Uterus (tissue), 2 donors: ENCODE data around the gene SKI.

Experiments used
- POLR2A ChIP-seq, 2 donors: fragments of 450-650 bp; IDR thresholded peaks; one replicate each; pipeline ENCODE4 v1.6.1; 2016; ENCODE audit warnings: antibody characterized with exemption in 2 of 2, mild to moderate bottlenecking in 1 of 2, moderate library complexity in 1 of 2
- TF ChIP-seq, protein P1 (sequence below), 4 experiments: fragments of 200-600 bp in 2 of 4; fragments of 450-650 bp in 2 of 4; sonication (generic) in 2 of 4; IDR thresholded peaks; one replicate each; pipeline ENCODE4 v1.5.1; 2016 to 2019; ENCODE audit warnings: antibody characterized with exemption in 4 of 4, mild to moderate bottlenecking in 2 of 4, moderate library complexity in 1 of 4

DNA sequence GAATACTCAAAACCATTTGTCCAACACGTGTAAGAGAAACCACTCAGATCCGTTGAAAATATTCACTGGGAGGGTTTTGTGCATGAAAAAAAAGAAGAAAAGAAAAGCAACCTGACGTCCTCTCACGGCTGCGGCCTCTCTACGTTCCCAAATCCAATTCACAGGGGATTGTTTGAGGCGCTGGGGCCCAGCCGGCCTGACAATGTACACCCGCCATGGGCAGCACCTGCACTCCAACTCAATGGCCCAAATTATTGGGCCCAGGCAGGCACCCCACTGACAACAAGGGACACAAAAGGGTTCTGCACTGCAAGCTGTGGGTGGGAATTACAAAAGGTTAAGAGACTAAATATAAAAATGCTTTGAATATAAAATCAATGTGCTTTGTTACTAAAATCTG, 121.7 kb downstream of the SKI start:
- TF ChIP-seq, protein P1, sequence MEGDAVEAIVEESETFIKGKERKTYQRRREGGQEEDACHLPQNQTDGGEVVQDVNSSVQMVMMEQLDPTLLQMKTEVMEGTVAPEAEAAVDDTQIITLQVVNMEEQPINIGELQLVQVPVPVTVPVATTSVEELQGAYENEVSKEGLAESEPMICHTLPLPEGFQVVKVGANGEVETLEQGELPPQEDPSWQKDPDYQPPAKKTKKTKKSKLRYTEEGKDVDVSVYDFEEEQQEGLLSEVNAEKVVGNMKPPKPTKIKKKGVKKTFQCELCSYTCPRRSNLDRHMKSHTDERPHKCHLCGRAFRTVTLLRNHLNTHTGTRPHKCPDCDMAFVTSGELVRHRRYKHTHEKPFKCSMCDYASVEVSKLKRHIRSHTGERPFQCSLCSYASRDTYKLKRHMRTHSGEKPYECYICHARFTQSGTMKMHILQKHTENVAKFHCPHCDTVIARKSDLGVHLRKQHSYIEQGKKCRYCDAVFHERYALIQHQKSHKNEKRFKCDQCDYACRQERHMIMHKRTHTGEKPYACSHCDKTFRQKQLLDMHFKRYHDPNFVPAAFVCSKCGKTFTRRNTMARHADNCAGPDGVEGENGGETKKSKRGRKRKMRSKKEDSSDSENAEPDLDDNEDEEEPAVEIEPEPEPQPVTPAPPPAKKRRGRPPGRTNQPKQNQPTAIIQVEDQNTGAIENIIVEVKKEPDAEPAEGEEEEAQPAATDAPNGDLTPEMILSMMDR (IDR thresholded peaks at IDR 0.05): no peak
- no peak for TF ChIP-seq POLR2A (IDR thresholded peaks at IDR 0.05)
